A673 (cell line): ENCODE data around the gene ELOB.

Source experiments
- EZH2 ChIP-seq: fragments of 200-600 bp; sonication (generic); IDR thresholded peaks from 2 replicates; pipeline ENCODE4 v1.6.1; 2017; ENCODE audit warnings: borderline replicate concordance, low read depth, mild to moderate bottlenecking, mixed read lengths, antibody characterized with exemption, low read length; ENCODE audit not compliant: poor library complexity, severe bottlenecking
- TF ChIP-seq, protein P1 (sequence below): fragments of 300-800, 200-600 bp; sonication (generic); conservative IDR thresholded peaks from 2 replicates; pipeline ENCODE4 v1.5.1; 2017; ENCODE audit warnings: low read depth, mild to moderate bottlenecking, antibody characterized with exemption, low read length, moderate library complexity, mixed read lengths

DNA sequence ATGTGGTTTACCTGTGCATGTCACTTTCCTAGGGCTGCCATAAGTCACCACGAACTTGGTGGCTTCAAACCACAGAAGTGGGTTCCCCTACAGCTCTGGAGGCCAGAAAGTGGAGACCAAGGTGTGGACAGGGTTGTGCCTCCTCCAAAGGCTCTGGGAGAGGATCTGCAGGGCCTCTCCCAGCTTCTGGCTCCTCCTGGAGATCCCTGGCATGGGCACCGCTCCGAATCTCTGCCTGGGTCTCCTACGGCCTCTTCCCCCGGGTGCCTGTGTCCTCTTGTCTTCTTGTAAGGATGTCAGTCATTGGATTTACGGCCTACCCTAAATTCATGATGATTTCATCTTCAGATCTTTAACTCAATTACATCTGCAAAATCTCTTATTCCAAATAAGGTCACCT lies 27.1 kb downstream of the ELOB start:
- TF ChIP-seq, protein P1, sequence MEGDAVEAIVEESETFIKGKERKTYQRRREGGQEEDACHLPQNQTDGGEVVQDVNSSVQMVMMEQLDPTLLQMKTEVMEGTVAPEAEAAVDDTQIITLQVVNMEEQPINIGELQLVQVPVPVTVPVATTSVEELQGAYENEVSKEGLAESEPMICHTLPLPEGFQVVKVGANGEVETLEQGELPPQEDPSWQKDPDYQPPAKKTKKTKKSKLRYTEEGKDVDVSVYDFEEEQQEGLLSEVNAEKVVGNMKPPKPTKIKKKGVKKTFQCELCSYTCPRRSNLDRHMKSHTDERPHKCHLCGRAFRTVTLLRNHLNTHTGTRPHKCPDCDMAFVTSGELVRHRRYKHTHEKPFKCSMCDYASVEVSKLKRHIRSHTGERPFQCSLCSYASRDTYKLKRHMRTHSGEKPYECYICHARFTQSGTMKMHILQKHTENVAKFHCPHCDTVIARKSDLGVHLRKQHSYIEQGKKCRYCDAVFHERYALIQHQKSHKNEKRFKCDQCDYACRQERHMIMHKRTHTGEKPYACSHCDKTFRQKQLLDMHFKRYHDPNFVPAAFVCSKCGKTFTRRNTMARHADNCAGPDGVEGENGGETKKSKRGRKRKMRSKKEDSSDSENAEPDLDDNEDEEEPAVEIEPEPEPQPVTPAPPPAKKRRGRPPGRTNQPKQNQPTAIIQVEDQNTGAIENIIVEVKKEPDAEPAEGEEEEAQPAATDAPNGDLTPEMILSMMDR: no peak
- TF ChIP-seq EZH2: no peak
